HFF-Myc (cell line): ENCODE results near the gene GIPC3.

Experiments
- DNase-seq: peaks from one replicate; pipeline ENCODE4 v3.0.0-alpha.2; 2011; ENCODE audit warnings: low read depth; ENCODE audit errors: extremely low read depth
- H3K4me3 ChIP-seq: replicated peaks from 2 replicates; pipeline ENCODE4 v1.5.1; 2011; ENCODE audit warnings: low read depth, mild to moderate bottlenecking, control low read depth, low read length
- TF ChIP-seq, protein P1 (sequence below): IDR thresholded peaks from 2 replicates; pipeline ENCODE4 v1.5.1; 2012; ENCODE audit warnings: mild to moderate bottlenecking, low read depth, low read length, control low read depth; ENCODE audit errors: missing control alignments

GIPC3 gene

DNA sequence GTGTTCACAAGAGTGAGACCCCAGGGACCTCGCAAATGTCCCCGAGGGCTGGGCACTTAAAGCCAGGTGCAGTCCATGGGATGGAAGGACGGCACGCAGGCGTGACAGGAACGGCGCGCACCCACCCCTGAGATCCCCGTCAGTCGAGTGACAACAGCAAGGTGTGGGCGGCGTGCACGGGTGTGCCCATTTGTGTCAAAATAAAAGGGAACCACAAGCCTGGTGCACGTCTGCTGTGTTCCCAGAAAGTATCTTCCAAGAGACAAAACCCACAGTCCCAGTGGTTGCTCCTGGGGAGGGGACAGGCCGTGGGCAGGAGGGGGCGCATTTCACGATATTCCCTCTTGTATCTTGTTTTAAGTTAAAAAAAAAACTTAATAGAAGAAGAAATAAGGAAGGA is 57.0 kb downstream of the GIPC3 start:
- TF ChIP-seq, protein P1, sequence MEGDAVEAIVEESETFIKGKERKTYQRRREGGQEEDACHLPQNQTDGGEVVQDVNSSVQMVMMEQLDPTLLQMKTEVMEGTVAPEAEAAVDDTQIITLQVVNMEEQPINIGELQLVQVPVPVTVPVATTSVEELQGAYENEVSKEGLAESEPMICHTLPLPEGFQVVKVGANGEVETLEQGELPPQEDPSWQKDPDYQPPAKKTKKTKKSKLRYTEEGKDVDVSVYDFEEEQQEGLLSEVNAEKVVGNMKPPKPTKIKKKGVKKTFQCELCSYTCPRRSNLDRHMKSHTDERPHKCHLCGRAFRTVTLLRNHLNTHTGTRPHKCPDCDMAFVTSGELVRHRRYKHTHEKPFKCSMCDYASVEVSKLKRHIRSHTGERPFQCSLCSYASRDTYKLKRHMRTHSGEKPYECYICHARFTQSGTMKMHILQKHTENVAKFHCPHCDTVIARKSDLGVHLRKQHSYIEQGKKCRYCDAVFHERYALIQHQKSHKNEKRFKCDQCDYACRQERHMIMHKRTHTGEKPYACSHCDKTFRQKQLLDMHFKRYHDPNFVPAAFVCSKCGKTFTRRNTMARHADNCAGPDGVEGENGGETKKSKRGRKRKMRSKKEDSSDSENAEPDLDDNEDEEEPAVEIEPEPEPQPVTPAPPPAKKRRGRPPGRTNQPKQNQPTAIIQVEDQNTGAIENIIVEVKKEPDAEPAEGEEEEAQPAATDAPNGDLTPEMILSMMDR: no peak
- no peak for DNase-seq
- no peak overlapping the region for H3K4me3 ChIP-seq
